ENCODE results near the gene MARCHF4. TPM values are rescaled to one million over a fixed set of nuclear protein-coding genes. Genes with fewer than 3 reads are reported as not detected.

The MARCHF4 gene
- total and polyA plus RNA-seq, 2 of the 8 experiments (the other 6 are each of a cell fraction or from before 2014, with no cell fraction given), result 1.9 to 2.9 TPM

- TF ChIP-seq MAX (IDR thresholded peaks at IDR 0.05) (peak; percentile 80), RXRA (IDR thresholded peaks at IDR 0.05; ENCODE audit: insufficient read depth, low read depth, low read length) (0 out of 2 replicates have a peak, but pooled peaks have one; percentile 45)
These were observed at the start of gene MARCHF4 (continued) for GRCh38 chr2:216371721-216372702.

Data from H1 (cell line).